Right lobe of liver (tissue), 6 donors: Measurements from ENCODE around the gene ABCA3. TPM values are rescaled to one million over a fixed set of nuclear protein-coding genes. Genes with fewer than 3 reads are reported as not detected.

Experiments used
- ATAC-seq, 4 donors: fragments of 200-7000 bp; cut with Tn5 transposase; one replicate each; pipeline ENCODE4 v1.9.1; 2020; ENCODE audit warnings: mild to moderate bottlenecking in 4 of 4, moderate library complexity in 4 of 4
- DNase-seq, 3 donors: peaks; one replicate each; pipeline ENCODE4 v3.0.0-alpha.2; 2020
- H3K27ac ChIP-seq, 3 donors: fragments of 200-600 bp; one replicate each; pipeline ENCODE4 v1.8.0; 2022
- H3K27me3 ChIP-seq, 2 donors: fragments of 200-600 bp; one replicate each; pipeline ENCODE4 v1.8.0; 2022
- H3K36me3 ChIP-seq, 4 donors: fragments of 200-600 bp; sonication (generic) in 1 of 4; one replicate each; pipeline versions ENCODE4 v1.5.1 to v1.8.0; 2017 to 2022; ENCODE audit warnings: control low read depth in 1 of 4
- H3K4me1 ChIP-seq, 4 donors: fragments of 200-600 bp; sonication (generic) in 1 of 4; one replicate each; pipeline versions ENCODE4 v1.5.1 to v1.8.0; 2017 to 2022; ENCODE audit warnings: control low read depth in 1 of 4
- H3K4me3 ChIP-seq, 3 donors: fragments of 200-600 bp; one replicate each; pipeline ENCODE4 v1.8.0; 2022
- H3K9me3 ChIP-seq, 4 donors: fragments of 200-600 bp; sonication (generic) in 1 of 4; one replicate each; pipeline versions ENCODE4 v1.5.1 to v1.8.0; 2017 to 2022; ENCODE audit warnings: control low read depth in 1 of 4
- CTCF ChIP-seq, 4 donors: fragments of 200-600 bp in 3 of 4; fragments of 450-650 bp in 1 of 4; IDR thresholded peaks; one replicate each; pipeline versions ENCODE4 v1.5.1 to v1.8.0; 2016 to 2022; ENCODE audit warnings: antibody characterized with exemption in 4 of 4, mild to moderate bottlenecking in 2 of 4
- POLR2A ChIP-seq: fragments of 450-650 bp; IDR thresholded peaks from one replicate; pipeline ENCODE4 v1.6.1; 2017; ENCODE audit warnings: antibody characterized with exemption, mild to moderate bottlenecking
- WGBS: methylation state at CpG from one replicate; pipeline ENCODE4 v1.1.6; 2018; ENCODE audit warnings: low coverage, low lambda C conversion rate; ENCODE audit not compliant: insufficient coverage; ENCODE audit errors: missing lambda C conversion rate; 5-methylcytosine and 5-hydroxymethylcytosine counted together
- intact Hi-C, 2 donors: fragments of 100-400 bp; cut with DNase I; formaldehyde crosslinking; loops; one replicate each; pipeline versions ENCODE4 v1.11.2 to v1.14.1; 2022
- total RNA-seq, 6 experiments: library from RNA; depleted of rRNA in 2 of 6; stranded (reverse); fragments of >200 nt in 2 of 6; fragmentation: NEBNext Ultra II Directional in 3 of 6; extraction: Animal tissue kit (Norgen Biotek cat#: 25700) in 3 of 6; gene quantifications; one replicate each; pipeline versions ENCODE4 v1.1.0 to v1.2.4, GENCODE V29; 2016 to 2023
- donor health status: DM: no; HTN: yes; CAD: no.
- donor health status: DM: no; HTN: no; CAD: no.
- donor health status: DM: no; HTN: no; CAD: no.
- donor health status: DM: no; HTN: yes; CAD: no.
- donor health status: DM: no; HTN: yes; CAD: no.

The ABCA3 gene
- total RNA-seq, 6 experiments from 2014 or later = 1.2 to 2.9 (median 2.1) TPM

GRCh38 chr16:2236337-2237101 lies 104.0 kb downstream of the ABCA3 start, which contains the start of gene DNASE1L2:
Gene DNASE1L2, plus strand, starts transcription at chr16:2236444. Its CDS starts 373 bp downstream, at chr16:2236817.
- peaks cover 0 to 17% (median 0%) of the 10 kb centered on the region in 4 donors for H3K4me1 ChIP-seq
- H3K9me3 ChIP-seq = no peaks in the 10 kb centered on the region
- no peak within 1 kb of the TSS for H3K27ac ChIP-seq
- WGBS = 0% methylated on average over 2 of the region's 64 CpGs
- peaks cover 0 to 34% (median 15%) of the 10 kb centered on the region in 4 donors for H3K36me3 ChIP-seq
- intact Hi-C loops = no loop called here
- peak in 1 of 3 donors; percentile 63 for DNase-seq
- no peak for TF ChIP-seq POLR2A
- no peak for TF ChIP-seq CTCF (IDR thresholded peaks at IDR 0.05)
- H3K4me3 ChIP-seq = no peak within 1 kb of the TSS
- H3K27me3 ChIP-seq = no peaks in the 10 kb centered on the region
- ATAC-seq = peak; percentile 54 to 68 (median 55)

GRCh38 chr16:2235695-2236336 lies 104.7 kb downstream of the ABCA3 start:
- no peak for TF ChIP-seq CTCF (IDR thresholded peaks at IDR 0.05)
- no peak for TF ChIP-seq POLR2A
- no peaks in the 10 kb centered on the region for H3K9me3 ChIP-seq
- 22% methylated on average over 4 of the region's 19 CpGs for WGBS
- intact Hi-C loops = no loop called here
- peaks cover 0 to 17% (median 0%) of the 10 kb centered on the region in 4 donors for H3K4me1 ChIP-seq
- no peak overlapping the region for H3K4me3 ChIP-seq
- H3K27me3 ChIP-seq = no peaks in the 10 kb centered on the region
- ATAC-seq (no peak), DNase-seq (peak in 1 of 3 donors; percentile 55)
- peaks cover 0 to 39% (median 15%) of the 10 kb centered on the region in 4 donors for H3K36me3 ChIP-seq
- no peak overlapping the region for H3K27ac ChIP-seq

- TF ChIP-seq CTCF (IDR thresholded peaks at IDR 0.05) (no peak), POLR2A (no peak)
- Histone ChIP-seq H3K36me3 (peaks cover 0 to 39% (median 14%) of the 10 kb centered on the region in 4 donors), H3K27me3 (no peaks in the 10 kb centered on the region), H3K27ac (no peak overlapping the region), H3K9me3 (no peaks in the 10 kb centered on the region), H3K4me1 (peaks cover 0 to 17% (median 0%) of the 10 kb centered on the region in 4 donors), H3K4me3 (no peak overlapping the region)
- WGBS = 73% methylated on average over 3 of the region's 28 CpGs
- intact Hi-C loops = no loop called here
- DNase-seq (no peak), ATAC-seq (no peak)
Observed at GRCh38 chr16:2235234-2235651, 105.3 kb downstream of the ABCA3 start.

- Histone ChIP-seq H3K27me3 (no peaks in the 10 kb centered on the region), H3K27ac (no peak overlapping the region), H3K9me3 (no peaks in the 10 kb centered on the region), H3K4me3 (no peak overlapping the region), H3K4me1 (peaks cover 0 to 17% (median 0%) of the 10 kb centered on the region in 4 donors), H3K36me3 (peaks cover 0 to 40% (median 15%) of the 10 kb centered on the region in 4 donors)
- DNase-seq = peak in 1 of 3 donors; percentile 53
- no peak for ATAC-seq
- intact Hi-C loops = no loop called here
- TF ChIP-seq POLR2A (no peak), CTCF (IDR thresholded peaks at IDR 0.05) (no peak)
- WGBS = no CpG with 5 or more reads among the region's 18 CpGs
Observed at GRCh38 chr16:2234813-2235170, 105.7 kb downstream of the ABCA3 start.
